Thoracic aorta (tissue), 2 donors: ENCODE results near the gene UPK3A. TPM values are rescaled to one million over a fixed set of nuclear protein-coding genes. Genes with fewer than 3 reads are reported as not detected.
"Not testable (repeated sequence)": the region's sequence is repeated elsewhere in the genome, so short reads cannot be mapped to it uniquely, and the experiment has no call there.

ENCODE experiments used
- ATAC-seq: fragments of 150-250 bp; one replicate; pipeline ENCODE4 v1.8.0; 2017; ENCODE audit warnings: low read depth; ENCODE audit not compliant: insufficient number of reproducible peaks, low FRiP score
- DNase-seq: peaks from one replicate; pipeline ENCODE4 v3.0.0-alpha.2; 2020; ENCODE audit warnings: low spot score
- H3K27ac ChIP-seq, 2 donors: fragments of 200-600 bp; sonication (generic); 1 replicate in 1 of 2; 2 replicates in 1 of 2; pipeline ENCODE4 v1.5.1; 2016; ENCODE audit warnings: mild to moderate bottlenecking in 2 of 2, moderate library complexity in 2 of 2
- H3K27me3 ChIP-seq: fragments of 200-600 bp; sonication (generic); replicated peaks from 2 replicates; pipeline ENCODE4 v1.6.0; 2016; ENCODE audit warnings: mild to moderate bottlenecking; ENCODE audit not compliant: insufficient read depth
- H3K36me3 ChIP-seq: fragments of 200-600 bp; sonication (generic); one replicate; pipeline ENCODE4 v1.5.1; 2016
- H3K4me1 ChIP-seq, 2 donors: fragments of 200-600 bp; sonication (generic); 1 replicate in 1 of 2; 2 replicates in 1 of 2; pipeline versions ENCODE4 v1.5.1 to v1.6.0; 2016; ENCODE audit warnings: low read depth in 2 of 2, mild to moderate bottlenecking in 1 of 2; ENCODE audit not compliant: control insufficient read depth in 1 of 2
- H3K4me3 ChIP-seq: fragments of 200-600 bp; sonication (generic); 2 replicates; pipeline ENCODE4 v1.5.1; 2016; ENCODE audit warnings: mild to moderate bottlenecking
- H3K9me3 ChIP-seq: fragments of 200-600 bp; sonication (generic); 2 replicates; pipeline ENCODE4 v1.5.1; 2016
- total RNA-seq, 2 donors: library from RNA; depleted of rRNA; stranded (reverse); fragments of >200 nt; gene quantifications; one replicate each; pipeline versions ENCODE4 v1.1.0 to v1.2.3, GENCODE V29; 2016
- TF ChIP-seq, protein P1 (sequence below): fragments of 200-600 bp; sonication (generic); IDR thresholded peaks from one replicate; pipeline ENCODE4 v1.5.1; 2019; ENCODE audit warnings: antibody characterized with exemption

Gene UPK3A
- total RNA-seq, 2 donors from 2014 or later = not detected

DNA sequence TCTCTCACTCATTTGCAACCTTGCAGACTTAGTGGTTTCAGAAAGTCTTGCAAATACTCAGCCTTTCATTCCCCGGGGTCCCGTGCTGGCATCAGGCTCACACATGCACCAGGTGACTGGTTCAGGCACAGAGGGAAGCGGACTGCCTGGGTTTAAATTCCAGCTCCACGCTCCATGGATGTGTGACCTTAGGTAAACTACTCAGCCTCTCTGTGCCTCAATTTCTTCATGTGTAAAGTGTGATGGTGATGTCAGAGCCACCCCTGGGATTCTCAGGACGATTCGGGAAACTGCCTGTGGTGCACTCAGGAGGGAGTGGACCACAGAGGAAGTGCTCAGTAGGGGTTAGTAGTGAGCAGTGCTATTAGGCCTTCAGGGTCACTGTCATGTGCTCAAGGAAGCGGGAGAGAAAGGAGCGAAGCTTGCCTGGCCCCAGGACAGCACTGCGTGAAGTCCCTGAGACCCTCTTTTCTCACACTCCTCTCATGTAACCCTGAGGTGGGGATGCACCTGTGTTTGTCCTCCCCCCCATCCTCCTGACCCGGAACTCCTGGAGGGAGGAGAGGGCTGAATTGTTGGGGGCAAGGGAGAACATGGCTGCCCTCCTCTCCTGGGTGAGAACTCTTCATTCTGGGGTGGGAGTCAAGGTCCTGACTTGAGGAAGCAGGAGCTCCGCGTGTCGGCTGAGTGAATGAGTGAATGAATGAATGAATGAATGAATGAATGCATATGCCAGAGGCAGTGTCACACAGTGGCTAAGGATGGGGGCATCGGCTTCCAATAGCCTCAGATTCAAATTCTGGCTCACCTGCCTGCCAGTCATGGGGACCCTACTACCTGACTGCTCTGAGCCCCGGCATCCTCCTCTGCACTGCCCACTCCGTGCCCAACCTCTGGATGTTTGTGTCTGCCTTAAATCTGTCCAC is 14.4 kb upstream of the UPK3A start:
- TF ChIP-seq, protein P1, sequence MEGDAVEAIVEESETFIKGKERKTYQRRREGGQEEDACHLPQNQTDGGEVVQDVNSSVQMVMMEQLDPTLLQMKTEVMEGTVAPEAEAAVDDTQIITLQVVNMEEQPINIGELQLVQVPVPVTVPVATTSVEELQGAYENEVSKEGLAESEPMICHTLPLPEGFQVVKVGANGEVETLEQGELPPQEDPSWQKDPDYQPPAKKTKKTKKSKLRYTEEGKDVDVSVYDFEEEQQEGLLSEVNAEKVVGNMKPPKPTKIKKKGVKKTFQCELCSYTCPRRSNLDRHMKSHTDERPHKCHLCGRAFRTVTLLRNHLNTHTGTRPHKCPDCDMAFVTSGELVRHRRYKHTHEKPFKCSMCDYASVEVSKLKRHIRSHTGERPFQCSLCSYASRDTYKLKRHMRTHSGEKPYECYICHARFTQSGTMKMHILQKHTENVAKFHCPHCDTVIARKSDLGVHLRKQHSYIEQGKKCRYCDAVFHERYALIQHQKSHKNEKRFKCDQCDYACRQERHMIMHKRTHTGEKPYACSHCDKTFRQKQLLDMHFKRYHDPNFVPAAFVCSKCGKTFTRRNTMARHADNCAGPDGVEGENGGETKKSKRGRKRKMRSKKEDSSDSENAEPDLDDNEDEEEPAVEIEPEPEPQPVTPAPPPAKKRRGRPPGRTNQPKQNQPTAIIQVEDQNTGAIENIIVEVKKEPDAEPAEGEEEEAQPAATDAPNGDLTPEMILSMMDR = no peak
- peaks cover 8 to 37% of the 10 kb centered on the region in 2 donors for H3K4me1 ChIP-seq
- ATAC-seq (no peak), DNase-seq (no peak)
- no peaks in the 10 kb centered on the region for H3K36me3 ChIP-seq
- no peak overlapping the region for H3K4me3 ChIP-seq
- no peaks in the 10 kb centered on the region for H3K9me3 ChIP-seq
- H3K27me3 ChIP-seq = no peaks in the 10 kb centered on the region
- H3K27ac ChIP-seq = peak overlapping the region in 1 of 2 donors; percentile 90

DNA sequence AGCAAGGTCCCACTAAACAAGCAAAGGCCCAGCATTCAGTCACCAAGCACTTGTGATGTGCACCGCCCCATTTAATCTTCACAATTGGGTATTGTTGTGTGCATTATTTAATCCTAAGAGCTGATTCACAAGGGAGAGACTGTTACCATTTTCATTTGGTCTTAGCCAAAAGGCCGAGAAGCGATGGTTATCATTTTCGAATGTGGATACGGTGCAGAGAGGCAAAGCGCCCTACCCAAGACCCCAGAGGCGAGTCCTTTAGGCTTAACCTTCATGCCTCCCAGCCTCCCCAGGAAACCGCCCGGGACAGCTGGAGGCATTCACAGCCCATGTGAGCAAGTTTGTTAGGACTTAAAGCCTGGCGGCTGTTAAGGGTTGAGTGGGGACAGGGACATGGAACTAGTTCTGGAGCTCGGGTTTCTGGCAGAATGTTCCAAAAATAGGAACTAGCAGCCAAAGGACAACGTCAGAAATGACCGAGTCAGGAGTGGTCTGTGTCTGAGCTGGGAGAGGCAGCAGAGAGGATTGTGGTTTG is 13.0 kb upstream of the UPK3A start:
- peaks cover 8 to 37% of the 10 kb centered on the region in 2 donors for H3K4me1 ChIP-seq
- DNase-seq = no peak
- ATAC-seq = peak; percentile 40
- H3K4me3 ChIP-seq = no peak overlapping the region
- no peaks in the 10 kb centered on the region for H3K36me3 ChIP-seq
- no peaks in the 10 kb centered on the region for H3K27me3 ChIP-seq
- H3K9me3 ChIP-seq = no peaks in the 10 kb centered on the region
- TF ChIP-seq, protein P1 = no peak
- H3K27ac ChIP-seq = peak overlapping the region; percentile 76 to 90

DNA sequence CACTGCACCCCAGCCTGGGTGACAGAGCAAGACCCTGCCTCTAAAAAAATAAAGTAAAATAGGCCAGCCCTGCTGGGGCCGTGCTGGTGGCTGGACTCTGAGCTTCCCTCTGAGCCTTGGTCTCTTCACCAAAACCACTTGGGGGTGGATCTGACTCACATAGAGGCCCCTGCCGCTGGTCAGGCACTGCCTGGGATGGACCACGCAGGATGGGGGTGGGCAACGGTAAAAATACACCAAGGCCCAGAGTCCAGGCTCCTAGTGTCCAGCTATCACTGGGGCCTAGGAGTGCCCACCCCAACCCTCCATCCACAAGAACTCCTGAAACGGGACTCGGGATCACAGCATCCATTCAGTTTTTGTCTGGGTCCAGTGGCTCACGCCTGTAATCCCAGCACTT is 12.3 kb upstream of the UPK3A start:
- Histone ChIP-seq H3K4me3 (no peak overlapping the region), H3K27me3 (no peaks in the 10 kb centered on the region), H3K4me1 (peaks cover 8 to 37% of the 10 kb centered on the region in 2 donors), H3K36me3 (no peaks in the 10 kb centered on the region), H3K27ac (peak overlapping the region; percentile 76 to 90), H3K9me3 (no peaks in the 10 kb centered on the region)
- TF ChIP-seq, protein P1 = no peak
- DNase-seq (no peak), ATAC-seq (no peak)

DNA sequence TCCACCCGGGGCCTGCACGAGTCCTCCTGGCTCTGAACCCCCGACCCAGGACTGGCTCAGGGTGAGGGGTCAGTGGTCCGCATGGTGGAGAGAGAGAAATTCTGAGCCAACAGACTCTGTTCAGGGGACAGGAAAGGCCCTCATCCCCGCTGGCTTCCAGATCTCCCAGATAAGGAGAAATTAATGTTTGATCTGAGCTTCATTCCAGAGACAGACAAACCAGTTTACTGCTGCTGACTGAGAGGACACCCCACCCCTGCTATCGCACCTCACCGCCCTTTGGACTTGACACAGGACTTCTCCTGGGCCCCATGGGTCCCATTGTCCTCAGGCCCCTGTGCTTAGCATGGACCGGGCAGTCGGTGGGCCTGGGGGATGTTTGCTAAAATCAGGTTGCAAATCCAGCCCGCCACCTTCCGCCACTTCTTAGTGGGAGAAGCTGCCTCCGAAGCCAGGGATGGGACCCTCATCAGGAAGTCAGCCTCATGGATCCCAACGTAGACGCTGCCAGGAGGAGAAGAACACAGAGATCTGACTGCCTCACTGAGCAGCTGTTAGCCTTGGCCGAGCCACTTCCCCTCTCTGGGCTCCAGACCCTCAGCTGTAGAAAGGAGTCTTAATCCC is 11.2 kb upstream of the UPK3A start:
- ATAC-seq = no peak
- no peak for DNase-seq
- no peak overlapping the region for H3K4me3 ChIP-seq
- TF ChIP-seq, protein P1 = no peak
- no peaks in the 10 kb centered on the region for H3K9me3 ChIP-seq
- H3K36me3 ChIP-seq = no peaks in the 10 kb centered on the region
- H3K27me3 ChIP-seq = no peaks in the 10 kb centered on the region
- peak overlapping the region in 1 of 2 donors; percentile 90 for H3K27ac ChIP-seq
- peaks cover 8 to 37% of the 10 kb centered on the region in 2 donors for H3K4me1 ChIP-seq

DNA sequence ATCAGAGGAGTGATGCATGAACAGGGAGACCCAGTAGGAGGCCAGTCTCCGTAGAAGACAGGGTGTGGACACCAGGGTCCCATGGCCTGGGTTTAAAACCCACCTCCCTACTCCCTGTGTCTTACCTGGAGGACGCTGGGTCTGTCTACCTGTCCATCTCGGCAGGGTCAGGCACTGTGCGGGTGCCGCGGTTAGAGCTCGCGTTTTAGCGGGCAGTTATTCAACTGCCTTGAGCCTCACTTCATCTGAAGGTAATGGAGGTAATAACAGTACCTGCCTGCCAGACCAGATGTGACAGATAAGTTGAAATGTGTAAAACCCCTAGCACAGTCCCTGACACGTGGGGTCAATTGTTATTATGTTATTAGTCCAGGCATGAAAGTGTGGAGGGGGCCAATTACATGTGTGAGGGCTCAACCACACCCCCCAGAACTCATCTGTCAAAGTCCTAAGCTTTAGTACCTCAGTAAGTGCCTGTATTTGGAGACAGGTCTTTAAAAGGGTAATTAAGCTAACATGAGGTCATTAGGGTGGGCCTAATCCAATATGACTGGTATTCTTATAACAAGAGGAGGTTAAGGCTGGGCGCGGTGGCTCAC is 8.1 kb upstream of the UPK3A start:
- no peaks in the 10 kb centered on the region for H3K9me3 ChIP-seq
- TF ChIP-seq, protein P1 = no peak
- no peak overlapping the region for H3K27ac ChIP-seq
- H3K4me1 ChIP-seq = peaks cover 20 to 32% of the 10 kb centered on the region in 2 donors
- no peaks in the 10 kb centered on the region for H3K36me3 ChIP-seq
- no peak overlapping the region for H3K4me3 ChIP-seq
- no peak for DNase-seq
- no peaks in the 10 kb centered on the region for H3K27me3 ChIP-seq
- no peak for ATAC-seq

DNA sequence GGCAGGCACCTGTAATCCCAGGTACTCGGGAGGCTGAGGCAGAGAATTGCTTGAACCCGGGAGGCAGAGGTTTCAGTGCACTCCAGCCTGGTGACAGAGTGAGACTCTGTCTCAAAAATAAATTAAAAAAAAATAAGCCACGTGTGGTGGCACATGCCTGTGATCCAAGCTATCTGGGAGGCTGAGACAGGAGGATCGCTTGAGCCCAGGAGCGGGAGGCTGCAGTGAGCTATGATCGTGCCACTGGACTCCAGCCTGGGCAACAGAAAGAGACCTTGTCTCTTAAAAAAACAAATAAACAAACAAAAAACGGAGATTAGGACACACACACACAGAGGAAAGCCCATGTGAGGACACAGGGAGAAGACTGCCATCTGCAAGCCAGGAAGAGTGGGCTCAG is 7.0 kb upstream of the UPK3A start:
- peaks cover 15 to 29% of the 10 kb centered on the region in 2 donors for H3K4me1 ChIP-seq
- H3K4me3 ChIP-seq, H3K27me3 ChIP-seq, ATAC-seq, H3K9me3 ChIP-seq, DNase-seq, H3K36me3 ChIP-seq, H3K27ac ChIP-seq: not testable (repeated sequence)
